Measurements from ENCODE around the gene AMOT. TPM values are rescaled to one million over a fixed set of nuclear protein-coding genes. Genes with fewer than 3 reads are reported as not detected.
"Not testable (repeated sequence)": the region's sequence is repeated elsewhere in the genome, so short reads cannot be mapped to it uniquely, and the experiment has no call there.

Gene AMOT
- total RNA-seq, 6 experiments from 2014 or later = 0.02 to 0.50 (median 0.09) TPM

DNA sequence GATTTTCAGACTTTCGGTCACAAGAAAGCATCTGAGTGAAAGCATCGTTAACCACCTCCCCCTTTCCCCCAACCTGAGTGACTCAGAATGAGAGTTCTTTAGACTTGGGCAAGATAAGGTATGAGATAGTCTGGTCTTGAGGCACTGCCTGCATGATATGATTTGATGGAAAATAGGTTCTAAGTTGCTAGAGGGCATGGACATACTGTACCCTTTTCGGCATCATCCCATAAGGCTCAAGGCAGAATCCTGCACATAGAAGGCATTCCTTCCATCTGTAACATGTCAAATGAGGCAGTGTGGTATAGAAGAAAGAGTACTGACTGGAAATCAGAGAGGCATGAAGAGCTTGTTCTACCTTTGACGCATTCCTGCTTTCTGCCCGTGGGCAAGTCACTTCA lies 16.8 kb upstream of the AMOT start:
- Mint-ChIP-seq H3K4me1 (ENCODE audit: low read depth) (no peaks in the 10 kb centered on the region), H3K36me3 (ENCODE audit: low read depth) (no peaks in the 10 kb centered on the region), H3K27ac (no peak overlapping the region), H3K9me3 (peaks cover 3% of the 10 kb centered on the region; the same call in 1 of the 2 replicates), H3K4me3 (no peak overlapping the region), H3K27me3 (ENCODE audit: insufficient read depth) (no peaks in the 10 kb centered on the region)
- TF ChIP-seq, protein P1, sequence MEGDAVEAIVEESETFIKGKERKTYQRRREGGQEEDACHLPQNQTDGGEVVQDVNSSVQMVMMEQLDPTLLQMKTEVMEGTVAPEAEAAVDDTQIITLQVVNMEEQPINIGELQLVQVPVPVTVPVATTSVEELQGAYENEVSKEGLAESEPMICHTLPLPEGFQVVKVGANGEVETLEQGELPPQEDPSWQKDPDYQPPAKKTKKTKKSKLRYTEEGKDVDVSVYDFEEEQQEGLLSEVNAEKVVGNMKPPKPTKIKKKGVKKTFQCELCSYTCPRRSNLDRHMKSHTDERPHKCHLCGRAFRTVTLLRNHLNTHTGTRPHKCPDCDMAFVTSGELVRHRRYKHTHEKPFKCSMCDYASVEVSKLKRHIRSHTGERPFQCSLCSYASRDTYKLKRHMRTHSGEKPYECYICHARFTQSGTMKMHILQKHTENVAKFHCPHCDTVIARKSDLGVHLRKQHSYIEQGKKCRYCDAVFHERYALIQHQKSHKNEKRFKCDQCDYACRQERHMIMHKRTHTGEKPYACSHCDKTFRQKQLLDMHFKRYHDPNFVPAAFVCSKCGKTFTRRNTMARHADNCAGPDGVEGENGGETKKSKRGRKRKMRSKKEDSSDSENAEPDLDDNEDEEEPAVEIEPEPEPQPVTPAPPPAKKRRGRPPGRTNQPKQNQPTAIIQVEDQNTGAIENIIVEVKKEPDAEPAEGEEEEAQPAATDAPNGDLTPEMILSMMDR (IDR thresholded peaks at IDR 0.05) = no peak
- DNase-seq = no peak

DNA sequence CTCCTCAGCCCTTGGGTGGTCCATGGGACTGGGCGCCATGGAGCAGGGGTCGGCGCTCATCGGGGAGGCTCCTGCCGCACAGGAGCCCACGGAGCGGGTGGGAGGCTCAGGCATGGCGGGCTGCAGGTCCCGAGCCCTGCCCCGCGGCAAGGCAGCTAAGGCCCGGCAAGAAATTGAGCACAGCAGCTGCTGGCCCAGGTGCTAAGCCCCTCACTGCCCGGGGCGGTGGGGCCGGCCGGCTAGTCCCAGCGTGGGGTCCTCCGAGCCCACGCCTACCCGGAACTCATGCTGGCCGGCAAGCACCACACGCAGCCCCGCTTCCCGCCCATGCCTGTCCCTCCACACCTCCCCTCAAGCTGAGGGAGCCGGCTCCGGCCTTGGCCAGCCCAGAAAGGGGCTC lies 14.3 kb upstream of the AMOT start:
- H3K36me3 Mint-ChIP-seq (ENCODE audit: low read depth); H3K4me3 Mint-ChIP-seq; H3K4me1 Mint-ChIP-seq (ENCODE audit: low read depth): not testable (repeated sequence)

DNA sequence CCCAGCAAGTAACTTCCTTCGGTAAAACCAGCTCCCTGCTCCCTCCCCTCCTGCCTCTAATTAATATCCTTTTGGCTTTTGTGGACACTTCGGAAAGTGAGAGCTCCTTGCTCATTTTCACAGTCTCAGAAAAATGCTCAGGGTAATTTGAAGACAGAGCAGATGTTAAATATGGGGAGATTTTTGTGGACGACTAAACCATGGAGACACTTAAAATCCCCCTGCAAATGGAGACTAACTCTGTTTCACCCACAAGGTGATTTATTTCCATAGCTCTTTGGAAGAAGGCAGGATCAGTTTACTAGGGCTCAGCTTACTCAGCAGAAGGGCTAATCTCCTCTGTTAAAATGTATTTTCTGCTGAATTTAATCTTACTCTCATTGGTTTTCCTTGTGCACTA lies 12.2 kb upstream of the AMOT start:
- Mint-ChIP-seq H3K27me3 (ENCODE audit: insufficient read depth) (no peaks in the 10 kb centered on the region), H3K4me1 (ENCODE audit: low read depth) (no peaks in the 10 kb centered on the region), H3K4me3 (no peak overlapping the region), H3K36me3 (ENCODE audit: low read depth) (no peaks in the 10 kb centered on the region), H3K9me3 (peaks cover 3% of the 10 kb centered on the region; the same call in 1 of the 2 replicates), H3K27ac (no peak overlapping the region)
- no peak for DNase-seq
- TF ChIP-seq, protein P1 (IDR thresholded peaks at IDR 0.05) = no peak

More for the DNA sequence above, 14.3 kb upstream of the AMOT start:
- not testable (repeated sequence) for H3K9me3 Mint-ChIP-seq; H3K27me3 Mint-ChIP-seq (ENCODE audit: insufficient read depth); H3K27ac Mint-ChIP-seq; DNase-seq

DNA sequence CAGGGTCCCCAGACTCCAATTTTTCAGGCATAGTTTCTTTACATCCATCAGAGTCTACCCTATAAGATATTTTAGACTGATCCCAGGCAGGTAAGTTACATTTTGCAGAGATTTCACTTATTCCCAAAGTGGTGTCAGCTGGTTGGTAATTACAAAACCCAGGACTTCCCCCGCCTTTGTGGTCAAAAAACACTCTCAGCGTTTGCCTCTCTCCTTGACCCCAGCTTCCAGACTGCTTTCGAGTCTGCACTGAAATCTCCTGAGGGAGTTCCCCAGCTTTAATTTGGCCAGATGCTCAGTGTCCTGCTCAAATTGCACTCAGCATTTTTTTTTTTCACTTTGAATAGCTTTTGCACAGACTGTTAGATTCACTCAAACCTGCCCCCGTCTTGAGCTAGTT lies 11.2 kb upstream of the AMOT start:
- no peaks in the 10 kb centered on the region for H3K36me3 Mint-ChIP-seq (ENCODE audit: low read depth)
- H3K27ac Mint-ChIP-seq = no peak overlapping the region
- no peak overlapping the region for H3K4me3 Mint-ChIP-seq
- no peaks in the 10 kb centered on the region for H3K4me1 Mint-ChIP-seq (ENCODE audit: low read depth)
- no peak for DNase-seq
- H3K9me3 Mint-ChIP-seq = no peaks in the 10 kb centered on the region; the same call in 1 of the 2 replicates
- TF ChIP-seq, protein P1 (IDR thresholded peaks at IDR 0.05) = no peak
- H3K27me3 Mint-ChIP-seq (ENCODE audit: insufficient read depth) = no peaks in the 10 kb centered on the region

DNA sequence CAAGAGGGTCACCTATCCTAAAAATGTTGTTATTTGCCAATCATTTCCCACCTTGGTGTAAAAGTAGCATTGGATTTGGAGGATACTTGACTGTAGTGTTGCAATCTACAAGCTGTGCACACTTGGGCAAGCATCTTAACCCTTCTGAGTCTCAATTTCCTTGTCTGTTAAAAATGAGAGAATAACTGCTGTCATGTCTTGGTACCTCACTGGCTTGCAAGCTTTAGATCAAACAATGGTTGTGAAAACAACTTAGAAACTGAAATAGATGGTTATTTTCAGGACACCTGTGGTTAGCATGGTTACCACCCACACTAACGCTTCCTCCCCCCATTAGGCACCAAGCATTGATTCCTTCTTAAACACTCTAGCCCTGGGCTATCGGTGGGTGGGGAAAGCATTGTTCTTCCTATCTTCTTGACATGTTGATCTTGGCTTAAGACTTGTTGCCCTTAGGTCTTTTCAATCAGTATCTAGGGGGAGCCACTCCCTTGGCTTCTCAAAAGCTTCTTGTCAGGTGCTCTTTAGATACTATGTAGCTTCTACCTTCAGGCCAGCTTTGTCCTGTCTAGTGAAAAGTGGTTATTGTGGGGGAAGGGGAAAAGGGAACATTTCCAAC lies 10.6 kb upstream of the AMOT start:
- H3K9me3 Mint-ChIP-seq = no peaks in the 10 kb centered on the region; the same call in 1 of the 2 replicates
- DNase-seq = no peak
- TF ChIP-seq, protein P1 (IDR thresholded peaks at IDR 0.05) = no peak
- no peaks in the 10 kb centered on the region for H3K27me3 Mint-ChIP-seq (ENCODE audit: insufficient read depth)
- no peaks in the 10 kb centered on the region for H3K4me1 Mint-ChIP-seq (ENCODE audit: low read depth)
- H3K4me3 Mint-ChIP-seq = no peak overlapping the region
- no peaks in the 10 kb centered on the region for H3K36me3 Mint-ChIP-seq (ENCODE audit: low read depth)
- no peak overlapping the region for H3K27ac Mint-ChIP-seq

DNA sequence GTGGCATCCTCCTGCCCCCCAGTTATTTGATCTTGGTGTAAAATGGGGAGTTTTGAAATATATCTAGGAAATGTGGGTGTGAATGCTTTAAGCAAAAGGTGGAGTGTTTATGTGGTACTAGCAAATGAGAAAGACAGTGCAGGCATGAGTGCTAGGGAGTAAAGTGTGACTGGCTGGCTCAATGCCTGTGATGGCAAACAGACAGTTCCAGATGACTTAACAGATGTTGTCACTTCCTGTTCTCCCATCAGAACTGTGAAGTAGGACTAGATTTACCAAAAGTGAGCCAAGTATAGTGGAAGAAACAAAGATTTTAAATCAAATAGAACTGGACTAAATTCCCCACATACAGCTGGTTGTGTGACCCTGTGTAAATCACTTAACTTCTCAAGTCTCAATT lies 8.4 kb upstream of the AMOT start:
- Mint-ChIP-seq H3K27me3 (ENCODE audit: insufficient read depth) (no peaks in the 10 kb centered on the region; the same call in 1 of the 2 replicates), H3K36me3 (ENCODE audit: low read depth) (no peaks in the 10 kb centered on the region), H3K4me3 (no peak overlapping the region), H3K4me1 (ENCODE audit: low read depth) (no peaks in the 10 kb centered on the region), H3K9me3 (no peaks in the 10 kb centered on the region), H3K27ac (no peak overlapping the region)
- TF ChIP-seq, protein P1 (IDR thresholded peaks at IDR 0.05) = no peak
- DNase-seq = no peak

All from HFFc6 (cell line).